Activated CD4-positive, alpha-beta T cell treated with anti-CD3 and anti-CD28 coated beads, Interleukin-2, amount 10 ng/mL, durations not matched to agents 7 days and 5 days (primary cell): ENCODE data around the gene TMEM156. TPM values are rescaled to one million over a fixed set of nuclear protein-coding genes. Genes with fewer than 3 reads are reported as not detected.
"Not testable (repeated sequence)": the region's sequence is repeated elsewhere in the genome, so short reads cannot be mapped to it uniquely, and the experiment has no call there.

ENCODE experiments used
- CTCF ChIA-PET: fragments of 350-600 bp; sonication (Branson Sonifier 250); formaldehyde crosslinking; loops from one replicate; lab custom pipeline; 2021; ENCODE audit warnings: antibody characterized with exemption; lab: Charles Lee
- POLR2A ChIA-PET: fragments of 350-600 bp; sonication (Branson Sonifier 250); formaldehyde crosslinking; loops from one replicate; lab custom pipeline; 2021; ENCODE audit warnings: antibody characterized with exemption; lab: Charles Lee
- DNase-seq: peaks from one replicate; pipeline ENCODE4 v3.0.0-alpha.2; 2020
- H3K27ac Mint-ChIP-seq: one replicate; pipeline ENCODE4 v1.8.0; 2021; ENCODE audit warnings: mild to moderate bottlenecking, moderate library complexity, mixed read lengths
- H3K27me3 Mint-ChIP-seq: one replicate; pipeline ENCODE4 v1.8.0; 2021; ENCODE audit warnings: mixed read lengths
- H3K36me3 Mint-ChIP-seq: one replicate; pipeline ENCODE4 v1.8.0; 2021; ENCODE audit warnings: low read depth, mixed read lengths
- H3K4me1 Mint-ChIP-seq: one replicate; pipeline ENCODE4 v1.8.0; 2021; ENCODE audit warnings: mixed read lengths
- H3K4me3 Mint-ChIP-seq: one replicate; pipeline ENCODE4 v1.8.0; 2021; ENCODE audit warnings: mild to moderate bottlenecking, moderate library complexity, mixed read lengths
- H3K9me3 Mint-ChIP-seq: one replicate; pipeline ENCODE4 v1.8.0; 2021; ENCODE audit warnings: mixed read lengths
- total RNA-seq, 2 experiments: library from RNA; stranded (reverse); gene quantifications; one replicate each; pipeline ENCODE4 v1.2.3, GENCODE V29; 2021

The TMEM156 gene
- total RNA-seq, 2 experiments from 2014 or later = 19.5 to 19.6 TPM

GRCh38 chr4:38965866-38966265 lies 66.3 kb downstream of the TMEM156 start:
- POLR2A ChIA-PET = no interaction called here
- Mint-ChIP-seq H3K9me3 (peaks cover 16% of the 10 kb centered on the region), H3K36me3 (peaks cover 70% of the 10 kb centered on the region), H3K27ac (no peak overlapping the region), H3K27me3 (no peaks in the 10 kb centered on the region), H3K4me3 (no peak overlapping the region), H3K4me1 (peaks cover 5% of the 10 kb centered on the region)
- DNase-seq = no peak
- CTCF ChIA-PET = interaction anchor here (0.6 to 1.0 kb wide), 2 partner anchors 15 to 168 kb away, joined by 4 read pairs; no protein-coding TSS in a partner anchor

- Mint-ChIP-seq H3K27me3 (no peaks in the 10 kb centered on the region), H3K4me3 (no peak overlapping the region), H3K27ac (no peak overlapping the region), H3K36me3 (peaks cover 65% of the 10 kb centered on the region), H3K4me1 (peaks cover 5% of the 10 kb centered on the region), H3K9me3 (peaks cover 19% of the 10 kb centered on the region)
- ChIA-PET POLR2A (no interaction called here), CTCF (interaction anchor here (0.6 to 1.5 kb wide), 3 partner anchors 16 to 169 kb away, joined by 4 to 5 read pairs (median 4); no protein-coding TSS in a partner anchor)
- no peak for DNase-seq
These were observed 67.0 kb downstream of the TMEM156 start for GRCh38 chr4:38964942-38965775.

DNA sequence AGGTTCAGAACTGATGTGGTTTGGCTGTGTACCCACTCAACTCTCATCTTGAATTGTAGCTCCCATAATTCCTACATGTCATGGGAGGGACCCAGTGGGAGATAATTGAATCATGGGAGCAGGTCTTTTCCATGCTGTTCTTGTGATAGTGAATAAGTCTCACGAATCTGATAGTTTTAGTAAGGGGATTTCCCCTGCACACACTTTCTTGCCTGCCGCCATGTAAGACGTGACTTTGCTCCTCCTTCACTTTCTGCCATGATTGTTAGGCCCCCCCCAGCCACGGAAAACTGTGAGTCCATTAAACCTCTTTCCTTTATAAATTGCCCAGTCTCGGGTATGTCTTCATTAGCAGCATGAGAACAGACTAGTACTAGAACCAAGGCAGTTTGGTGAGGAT lies 73.0 kb downstream of the TMEM156 start:
- H3K27ac Mint-ChIP-seq, H3K27me3 Mint-ChIP-seq, H3K4me3 Mint-ChIP-seq, CTCF ChIA-PET, POLR2A ChIA-PET, DNase-seq: not testable (repeated sequence)
- peaks cover 17% of the 10 kb centered on the region for H3K36me3 Mint-ChIP-seq
- H3K4me1 Mint-ChIP-seq = peaks cover 24% of the 10 kb centered on the region
- H3K9me3 Mint-ChIP-seq = peaks cover 23% of the 10 kb centered on the region

DNA sequence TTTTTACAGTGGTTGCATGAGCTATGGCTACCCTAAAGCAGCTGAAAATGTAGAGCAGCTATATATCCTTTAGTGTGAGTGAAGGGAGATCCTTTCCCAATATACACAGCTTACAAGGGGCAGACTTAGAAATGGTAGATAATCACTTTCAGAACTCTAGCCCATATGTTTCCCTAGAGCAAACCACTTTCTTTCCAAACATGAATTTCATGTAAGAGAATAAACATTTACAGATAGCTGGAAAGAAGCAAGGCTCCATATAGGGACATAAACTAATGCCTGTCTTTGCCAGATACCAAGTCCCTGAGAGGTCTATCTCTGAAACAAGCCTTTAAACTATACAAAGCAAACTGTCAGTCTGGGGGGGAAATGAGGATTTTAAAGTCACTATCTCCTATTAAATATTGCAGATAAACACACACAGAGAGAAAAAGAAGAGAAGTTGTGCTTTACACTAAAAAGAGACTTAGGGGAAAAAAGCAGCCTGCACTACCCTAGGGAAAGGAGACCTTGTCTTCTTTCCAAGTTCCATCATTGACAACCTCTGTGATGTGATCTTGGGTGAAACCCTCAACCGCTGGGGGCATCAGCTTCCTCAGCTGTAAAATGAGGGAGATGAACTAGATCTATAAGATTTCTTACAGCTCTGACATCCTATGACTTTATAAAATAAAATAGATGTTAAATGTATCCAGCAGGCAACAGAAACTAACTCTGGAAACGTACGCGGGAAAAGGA lies 73.6 kb downstream of the TMEM156 start:
- CTCF ChIA-PET = interaction anchor here (1.6 kb wide), 1 partner anchor 20 kb away, joined by 3 read pairs; no protein-coding TSS in a partner anchor

DNA sequence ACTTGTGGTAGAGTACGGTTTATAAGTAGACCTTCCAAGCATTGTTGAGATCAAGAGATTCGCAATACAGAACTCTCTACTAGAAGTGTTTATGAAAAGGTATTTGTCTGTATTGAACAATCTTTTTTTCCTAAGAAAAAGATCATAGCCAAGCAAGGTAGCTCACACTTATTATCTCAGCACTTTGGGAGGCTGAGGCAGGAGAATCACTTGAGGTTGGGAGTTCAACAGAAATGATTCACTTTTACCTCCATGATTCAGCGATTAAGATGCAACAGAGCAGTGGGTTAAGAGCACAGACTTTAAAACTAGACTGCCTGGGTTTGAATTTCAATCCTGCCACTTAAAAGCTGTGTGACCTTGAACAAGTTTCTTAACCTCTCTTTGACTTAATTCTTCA lies 74.3 kb downstream of the TMEM156 start:
- Mint-ChIP-seq H3K36me3 (peaks cover 8% of the 10 kb centered on the region), H3K4me1 (peaks cover 24% of the 10 kb centered on the region), H3K9me3 (peaks cover 22% of the 10 kb centered on the region), H3K27ac (peak overlapping the region; percentile 16), H3K4me3 (no peak overlapping the region), H3K27me3 (no peaks in the 10 kb centered on the region)
- POLR2A ChIA-PET = no interaction called here
- DNase-seq = no peak
- CTCF ChIA-PET = interaction anchor here (0.6 to 1.6 kb wide), 2 partner anchors 13 to 21 kb away, joined by 3 read pairs; no protein-coding TSS in a partner anchor

More for the DNA sequence above, 73.6 kb downstream of the TMEM156 start:
- Mint-ChIP-seq H3K4me3 (no peak overlapping the region), H3K9me3 (peaks cover 23% of the 10 kb centered on the region), H3K27ac (no peak overlapping the region), H3K27me3 (no peaks in the 10 kb centered on the region), H3K36me3 (peaks cover 12% of the 10 kb centered on the region), H3K4me1 (peaks cover 24% of the 10 kb centered on the region)
- POLR2A ChIA-PET = no interaction called here
- DNase-seq = no peak

GRCh38 chr4:38957261-38957815 lies 74.9 kb downstream of the TMEM156 start:
- CTCF ChIA-PET = interaction anchor here (0.6 to 1.6 kb wide), 2 partner anchors 13 to 22 kb away, joined by 3 read pairs; no protein-coding TSS in a partner anchor
- POLR2A ChIA-PET = interaction anchor here (0.6 kb wide), 1 partner anchor 954 kb away, joined by 5 read pairs; no protein-coding TSS in a partner anchor
- Mint-ChIP-seq H3K4me3 (no peak overlapping the region), H3K27me3 (no peaks in the 10 kb centered on the region), H3K36me3 (peaks cover 8% of the 10 kb centered on the region), H3K27ac (peak overlapping the region; percentile 16), H3K4me1 (peaks cover 24% of the 10 kb centered on the region), H3K9me3 (peaks cover 20% of the 10 kb centered on the region)
- no peak for DNase-seq

DNA sequence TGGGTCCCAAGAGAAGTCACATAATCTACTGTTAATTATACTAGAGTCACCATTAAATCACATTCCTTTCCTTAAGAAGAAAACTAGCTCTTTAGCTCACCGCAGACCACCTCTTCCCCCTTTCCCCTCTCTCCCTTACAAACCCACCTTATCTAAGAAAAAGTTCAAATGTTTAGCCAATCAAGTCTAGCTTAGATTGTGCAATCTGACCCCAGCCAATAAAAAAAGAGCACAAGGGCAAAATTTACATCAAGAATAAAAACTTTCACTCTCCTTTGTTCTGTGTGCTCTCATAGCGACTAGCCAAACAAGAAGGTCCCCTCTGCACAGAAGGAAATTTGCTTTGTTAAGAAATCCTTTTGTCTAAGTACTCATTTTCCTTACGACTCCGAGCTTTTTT lies 76.3 kb downstream of the TMEM156 start:
- peaks cover 8% of the 10 kb centered on the region for H3K9me3 Mint-ChIP-seq
- H3K4me1 Mint-ChIP-seq = peaks cover 28% of the 10 kb centered on the region
- ChIA-PET POLR2A (interaction anchor here (0.6 kb wide), 1 partner anchor 642 kb away, joined by 3 read pairs; no protein-coding TSS in a partner anchor), CTCF (interaction anchor here (0.6 to 1.7 kb wide), 2 partner anchors 119 to 179 kb away, joined by 3 read pairs; no protein-coding TSS in a partner anchor)
- H3K4me3 Mint-ChIP-seq = no peak overlapping the region
- no peak for DNase-seq
- H3K27ac Mint-ChIP-seq = no peak overlapping the region
- peaks cover 5% of the 10 kb centered on the region for H3K36me3 Mint-ChIP-seq
- H3K27me3 Mint-ChIP-seq = no peaks in the 10 kb centered on the region

GRCh38 chr4:38954727-38955126 lies 77.5 kb downstream of the TMEM156 start:
- no peak overlapping the region for H3K4me3 Mint-ChIP-seq
- H3K27ac Mint-ChIP-seq = no peak overlapping the region
- H3K9me3 Mint-ChIP-seq = peaks cover 6% of the 10 kb centered on the region
- no peak for DNase-seq
- peaks cover 3% of the 10 kb centered on the region for H3K36me3 Mint-ChIP-seq
- no peaks in the 10 kb centered on the region for H3K27me3 Mint-ChIP-seq
- ChIA-PET CTCF (interaction anchor here (0.6 to 1.7 kb wide), 2 partner anchors 73 to 180 kb away, joined by 3 to 6 read pairs; no protein-coding TSS in a partner anchor), POLR2A (no interaction called here)
- H3K4me1 Mint-ChIP-seq = peaks cover 37% of the 10 kb centered on the region

GRCh38 chr4:38952017-38952416 lies 80.2 kb downstream of the TMEM156 start:
- ChIA-PET POLR2A (no interaction called here), CTCF (interaction anchor here (0.9 kb wide), 1 partner anchor 32 kb away, joined by 3 read pairs; no protein-coding TSS in a partner anchor)
- DNase-seq = no peak
- Mint-ChIP-seq H3K27ac (no peak overlapping the region), H3K27me3 (no peaks in the 10 kb centered on the region), H3K4me1 (peaks cover 35% of the 10 kb centered on the region), H3K9me3 (peaks cover 6% of the 10 kb centered on the region), H3K36me3 (no peaks in the 10 kb centered on the region), H3K4me3 (no peak overlapping the region)

- Mint-ChIP-seq H3K36me3 (no peaks in the 10 kb centered on the region), H3K4me1 (peaks cover 35% of the 10 kb centered on the region), H3K9me3 (peaks cover 4% of the 10 kb centered on the region), H3K27me3 (no peaks in the 10 kb centered on the region), H3K27ac (no peak overlapping the region), H3K4me3 (no peak overlapping the region)
- POLR2A ChIA-PET = no interaction called here
- no peak for DNase-seq
- CTCF ChIA-PET = interaction anchor here (0.6 to 0.9 kb wide), 2 partner anchors 33 to 76 kb away, joined by 3 to 5 read pairs; no protein-coding TSS in a partner anchor
These were observed 80.6 kb downstream of the TMEM156 start for GRCh38 chr4:38951598-38951997.

DNA sequence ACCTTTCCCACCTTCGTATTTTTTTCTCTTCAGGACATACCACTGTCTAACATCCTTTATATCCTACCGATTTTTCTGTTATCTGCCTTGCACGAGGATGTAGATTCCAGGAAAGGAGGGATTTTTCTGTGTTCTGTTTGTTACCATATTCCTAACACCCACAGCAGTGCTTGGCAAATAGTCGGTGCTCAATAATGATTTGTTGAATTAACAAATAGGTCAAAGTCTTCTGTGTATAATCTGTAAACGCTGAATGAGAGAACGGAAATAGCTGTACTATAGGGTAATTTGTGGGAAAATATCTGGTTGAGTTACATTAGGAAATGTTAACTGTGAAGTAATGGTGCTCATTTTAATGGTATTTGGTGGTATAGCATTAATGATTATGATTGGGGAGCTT lies 81.5 kb downstream of the TMEM156 start:
- POLR2A ChIA-PET = no interaction called here
- peaks cover 32% of the 10 kb centered on the region for H3K4me1 Mint-ChIP-seq

GRCh38 chr4:38950159-38950558 lies 82.0 kb downstream of the TMEM156 start:
- Mint-ChIP-seq H3K4me1 (peaks cover 32% of the 10 kb centered on the region), H3K4me3 (no peak overlapping the region), H3K27me3 (no peaks in the 10 kb centered on the region), H3K9me3 (no peaks in the 10 kb centered on the region), H3K27ac (no peak overlapping the region), H3K36me3 (no peaks in the 10 kb centered on the region)
- POLR2A ChIA-PET = no interaction called here
- no peak for DNase-seq
- CTCF ChIA-PET = interaction anchor here (0.7 to 1.6 kb wide), 6 partner anchors 12 to 185 kb away, joined by 3 to 6 read pairs (median 3); no protein-coding TSS in a partner anchor

More for the DNA sequence above, 81.5 kb downstream of the TMEM156 start:
- H3K36me3 Mint-ChIP-seq = no peaks in the 10 kb centered on the region
- CTCF ChIA-PET = interaction anchor here (1.3 kb wide), 1 partner anchor 184 kb away, joined by 3 read pairs; no protein-coding TSS in a partner anchor
- no peak overlapping the region for H3K27ac Mint-ChIP-seq
- no peak for DNase-seq
- no peaks in the 10 kb centered on the region for H3K27me3 Mint-ChIP-seq
- no peaks in the 10 kb centered on the region for H3K9me3 Mint-ChIP-seq
- no peak overlapping the region for H3K4me3 Mint-ChIP-seq
